ENCODE data around the gene PCDHGB1.
"Not testable (repeated sequence)": the region's sequence is repeated elsewhere in the genome, so short reads cannot be mapped to it uniquely, and the experiment has no call there.

DNA sequence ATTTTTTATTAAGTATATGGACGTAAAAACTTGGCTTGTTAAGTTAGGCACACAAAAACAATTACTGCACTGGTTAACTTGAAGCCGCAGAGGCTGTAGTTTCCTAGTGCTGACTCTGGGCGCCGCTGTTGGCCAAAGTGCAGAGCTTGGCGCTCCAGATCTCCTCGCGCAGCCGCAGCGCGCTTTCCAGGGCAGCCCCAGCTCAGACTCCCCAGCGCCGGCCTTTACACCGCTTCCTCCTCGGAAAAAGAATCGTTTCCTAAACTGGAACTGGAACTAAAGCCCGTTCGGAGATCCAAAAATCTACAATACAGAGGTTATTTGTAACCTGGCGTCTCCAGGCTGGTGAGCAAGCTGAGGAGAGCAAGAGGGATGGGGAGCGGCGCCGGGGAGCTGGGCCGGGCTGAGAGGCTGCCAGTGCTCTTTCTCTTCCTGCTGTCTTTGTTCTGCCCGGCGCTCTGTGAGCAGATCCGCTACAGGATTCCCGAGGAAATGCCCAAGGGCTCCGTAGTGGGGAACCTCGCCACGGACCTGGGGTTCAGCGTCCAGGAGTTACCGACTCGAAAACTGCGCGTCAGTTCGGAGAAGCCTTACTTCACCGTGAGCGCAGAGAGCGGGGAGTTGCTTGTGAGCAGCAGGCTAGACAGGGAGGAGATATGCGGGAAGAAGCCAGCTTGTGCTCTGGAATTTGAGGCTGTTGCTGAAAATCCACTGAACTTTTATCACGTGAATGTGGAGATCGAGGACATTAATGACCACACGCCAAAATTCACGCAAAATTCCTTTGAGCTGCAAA is 48.1 kb downstream of the PCDHGB1 start, which contains the start of gene PCDHGB5:
- not testable (repeated sequence) for TF ChIP-seq TAF1 (IDR thresholded peaks at IDR 0.05; ENCODE audit: low read depth); EP300 (conservative IDR thresholded peaks at IDR 0.05; ENCODE audit: poor library complexity, severe bottlenecking); CTCF (IDR thresholded peaks at IDR 0.05; ENCODE audit: poor library complexity, severe bottlenecking); SMC3 (conservative IDR thresholded peaks at IDR 0.05; ENCODE audit: poor library complexity); POLR2AphosphoS5 (IDR thresholded peaks at IDR 0.05); EZH2 (IDR thresholded peaks at IDR 0.05; ENCODE audit: borderline replicate concordance, insufficient read depth, low read length, poor library complexity, severe bottlenecking); RAD21 (conservative IDR thresholded peaks at IDR 0.05); MXI1 (conservative IDR thresholded peaks at IDR 0.05; ENCODE audit: poor library complexity, severe bottlenecking)
- TF ChIP-seq, protein P1, sequence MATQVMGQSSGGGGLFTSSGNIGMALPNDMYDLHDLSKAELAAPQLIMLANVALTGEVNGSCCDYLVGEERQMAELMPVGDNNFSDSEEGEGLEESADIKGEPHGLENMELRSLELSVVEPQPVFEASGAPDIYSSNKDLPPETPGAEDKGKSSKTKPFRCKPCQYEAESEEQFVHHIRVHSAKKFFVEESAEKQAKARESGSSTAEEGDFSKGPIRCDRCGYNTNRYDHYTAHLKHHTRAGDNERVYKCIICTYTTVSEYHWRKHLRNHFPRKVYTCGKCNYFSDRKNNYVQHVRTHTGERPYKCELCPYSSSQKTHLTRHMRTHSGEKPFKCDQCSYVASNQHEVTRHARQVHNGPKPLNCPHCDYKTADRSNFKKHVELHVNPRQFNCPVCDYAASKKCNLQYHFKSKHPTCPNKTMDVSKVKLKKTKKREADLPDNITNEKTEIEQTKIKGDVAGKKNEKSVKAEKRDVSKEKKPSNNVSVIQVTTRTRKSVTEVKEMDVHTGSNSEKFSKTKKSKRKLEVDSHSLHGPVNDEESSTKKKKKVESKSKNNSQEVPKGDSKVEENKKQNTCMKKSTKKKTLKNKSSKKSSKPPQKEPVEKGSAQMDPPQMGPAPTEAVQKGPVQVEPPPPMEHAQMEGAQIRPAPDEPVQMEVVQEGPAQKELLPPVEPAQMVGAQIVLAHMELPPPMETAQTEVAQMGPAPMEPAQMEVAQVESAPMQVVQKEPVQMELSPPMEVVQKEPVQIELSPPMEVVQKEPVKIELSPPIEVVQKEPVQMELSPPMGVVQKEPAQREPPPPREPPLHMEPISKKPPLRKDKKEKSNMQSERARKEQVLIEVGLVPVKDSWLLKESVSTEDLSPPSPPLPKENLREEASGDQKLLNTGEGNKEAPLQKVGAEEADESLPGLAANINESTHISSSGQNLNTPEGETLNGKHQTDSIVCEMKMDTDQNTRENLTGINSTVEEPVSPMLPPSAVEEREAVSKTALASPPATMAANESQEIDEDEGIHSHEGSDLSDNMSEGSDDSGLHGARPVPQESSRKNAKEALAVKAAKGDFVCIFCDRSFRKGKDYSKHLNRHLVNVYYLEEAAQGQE (IDR thresholded peaks at IDR 0.05; ENCODE audit: borderline replicate concordance): not testable (repeated sequence)

Measured in neural cell (in vitro differentiated cells).